Measurements from ENCODE around the gene CHD2.

DNA sequence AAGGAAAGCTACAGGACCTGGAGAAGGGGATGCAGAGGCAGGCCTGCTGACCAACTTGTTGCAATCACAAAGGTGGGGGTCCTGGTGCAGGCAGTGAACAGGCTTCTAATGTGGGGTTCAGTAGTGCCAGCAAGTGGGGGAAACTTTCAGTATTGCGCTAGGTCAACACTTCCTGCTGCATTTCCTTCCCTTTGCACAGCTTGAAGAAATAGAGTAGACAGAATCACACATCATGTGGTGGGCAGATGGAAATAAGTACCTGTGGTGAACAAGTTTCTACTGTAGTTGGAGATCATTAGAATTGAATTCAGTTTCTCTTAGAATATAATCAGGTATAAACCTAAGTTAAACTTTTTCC is 125.5 kb downstream of the CHD2 start:
- no peak for TF ChIP-seq TAF1 (IDR thresholded peaks at IDR 0.05; ENCODE audit: borderline replicate concordance, insufficient read depth, low read length)
- TF ChIP-seq POLR2AphosphoS5 (IDR thresholded peaks at IDR 0.05; ENCODE audit: low read depth, low read length) = no peak
- TF ChIP-seq, protein P1, sequence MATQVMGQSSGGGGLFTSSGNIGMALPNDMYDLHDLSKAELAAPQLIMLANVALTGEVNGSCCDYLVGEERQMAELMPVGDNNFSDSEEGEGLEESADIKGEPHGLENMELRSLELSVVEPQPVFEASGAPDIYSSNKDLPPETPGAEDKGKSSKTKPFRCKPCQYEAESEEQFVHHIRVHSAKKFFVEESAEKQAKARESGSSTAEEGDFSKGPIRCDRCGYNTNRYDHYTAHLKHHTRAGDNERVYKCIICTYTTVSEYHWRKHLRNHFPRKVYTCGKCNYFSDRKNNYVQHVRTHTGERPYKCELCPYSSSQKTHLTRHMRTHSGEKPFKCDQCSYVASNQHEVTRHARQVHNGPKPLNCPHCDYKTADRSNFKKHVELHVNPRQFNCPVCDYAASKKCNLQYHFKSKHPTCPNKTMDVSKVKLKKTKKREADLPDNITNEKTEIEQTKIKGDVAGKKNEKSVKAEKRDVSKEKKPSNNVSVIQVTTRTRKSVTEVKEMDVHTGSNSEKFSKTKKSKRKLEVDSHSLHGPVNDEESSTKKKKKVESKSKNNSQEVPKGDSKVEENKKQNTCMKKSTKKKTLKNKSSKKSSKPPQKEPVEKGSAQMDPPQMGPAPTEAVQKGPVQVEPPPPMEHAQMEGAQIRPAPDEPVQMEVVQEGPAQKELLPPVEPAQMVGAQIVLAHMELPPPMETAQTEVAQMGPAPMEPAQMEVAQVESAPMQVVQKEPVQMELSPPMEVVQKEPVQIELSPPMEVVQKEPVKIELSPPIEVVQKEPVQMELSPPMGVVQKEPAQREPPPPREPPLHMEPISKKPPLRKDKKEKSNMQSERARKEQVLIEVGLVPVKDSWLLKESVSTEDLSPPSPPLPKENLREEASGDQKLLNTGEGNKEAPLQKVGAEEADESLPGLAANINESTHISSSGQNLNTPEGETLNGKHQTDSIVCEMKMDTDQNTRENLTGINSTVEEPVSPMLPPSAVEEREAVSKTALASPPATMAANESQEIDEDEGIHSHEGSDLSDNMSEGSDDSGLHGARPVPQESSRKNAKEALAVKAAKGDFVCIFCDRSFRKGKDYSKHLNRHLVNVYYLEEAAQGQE (IDR thresholded peaks at IDR 0.05; ENCODE audit: insufficient read depth in 1 of 2, low read depth in 2 of 2, low read length in 2 of 2) = no peak
- no peak for TF ChIP-seq SIN3A (IDR thresholded peaks at IDR 0.05; ENCODE audit: borderline replicate concordance, insufficient read depth, low read length)

Measured in PFSK-1 (cell line).